Activated T-helper 17 cell treated with anti-CD3 and anti-CD28 coated beads, Interleukin-2, amount 50 U/mL, for 72 hours (primary cell): ENCODE measurements around the gene RPS14. TPM values are rescaled to one million over a fixed set of nuclear protein-coding genes. Genes with fewer than 3 reads are reported as not detected.

Experiments
- ATAC-seq: fragments of 150-1000 bp; cut with Tn5 transposase; replicated peaks from 2 replicates; pipeline ENCODE4 v1.10.0; 2021; ENCODE audit warnings: mild to moderate bottlenecking, moderate library complexity
- H3K27ac Mint-ChIP-seq: one replicate; pipeline ENCODE4 v1.8.0; 2022; ENCODE audit warnings: mixed read lengths
- H3K27me3 Mint-ChIP-seq: one replicate; pipeline ENCODE4 v1.8.0; 2022; ENCODE audit warnings: mixed read lengths
- H3K36me3 Mint-ChIP-seq: one replicate; pipeline ENCODE4 v1.8.0; 2022; ENCODE audit warnings: low read depth, mild to moderate bottlenecking, mixed read lengths
- H3K4me1 Mint-ChIP-seq: one replicate; pipeline ENCODE4 v1.8.0; 2022; ENCODE audit warnings: mixed read lengths
- H3K4me3 Mint-ChIP-seq: one replicate; pipeline ENCODE4 v1.8.0; 2022; ENCODE audit warnings: mild to moderate bottlenecking, mixed read lengths
- H3K9me3 Mint-ChIP-seq: one replicate; pipeline ENCODE4 v1.8.0; 2022; ENCODE audit warnings: mixed read lengths
- total RNA-seq, 2 donors: library from RNA; stranded (reverse); gene quantifications; one replicate each; pipeline ENCODE4 v1.2.3, GENCODE V29; 2022

The RPS14 gene
- total RNA-seq, 2 donors from 2014 or later: 2,772 to 2,939 TPM

DNA sequence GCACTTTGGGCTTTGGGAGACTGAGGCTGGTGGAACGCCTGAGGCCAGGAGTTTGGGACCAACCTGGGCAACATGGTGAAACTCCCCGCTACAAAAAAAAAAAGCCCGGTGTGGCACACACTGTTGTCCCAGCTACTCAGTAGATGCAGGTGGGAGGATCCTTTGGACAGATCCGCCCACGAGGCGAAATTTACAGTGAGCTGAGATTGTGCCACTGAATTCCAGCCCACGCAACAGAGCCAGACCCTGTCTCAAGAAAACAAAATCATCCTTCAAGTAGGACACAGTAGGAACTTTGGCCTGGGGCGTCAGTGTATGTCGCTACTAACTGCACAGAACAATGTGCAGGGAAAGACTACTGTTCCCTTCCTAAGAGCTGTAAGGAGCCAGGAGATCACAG is 4.8 kb downstream of the RPS14 start:
- no peak overlapping the region for H3K4me3 Mint-ChIP-seq
- H3K27ac Mint-ChIP-seq: no peak overlapping the region
- ATAC-seq: no peak
- H3K36me3 Mint-ChIP-seq: peaks cover 85% of the 10 kb centered on the region
- H3K27me3 Mint-ChIP-seq: no peaks in the 10 kb centered on the region
- H3K4me1 Mint-ChIP-seq: peaks cover 30% of the 10 kb centered on the region
- no peaks in the 10 kb centered on the region for H3K9me3 Mint-ChIP-seq

DNA sequence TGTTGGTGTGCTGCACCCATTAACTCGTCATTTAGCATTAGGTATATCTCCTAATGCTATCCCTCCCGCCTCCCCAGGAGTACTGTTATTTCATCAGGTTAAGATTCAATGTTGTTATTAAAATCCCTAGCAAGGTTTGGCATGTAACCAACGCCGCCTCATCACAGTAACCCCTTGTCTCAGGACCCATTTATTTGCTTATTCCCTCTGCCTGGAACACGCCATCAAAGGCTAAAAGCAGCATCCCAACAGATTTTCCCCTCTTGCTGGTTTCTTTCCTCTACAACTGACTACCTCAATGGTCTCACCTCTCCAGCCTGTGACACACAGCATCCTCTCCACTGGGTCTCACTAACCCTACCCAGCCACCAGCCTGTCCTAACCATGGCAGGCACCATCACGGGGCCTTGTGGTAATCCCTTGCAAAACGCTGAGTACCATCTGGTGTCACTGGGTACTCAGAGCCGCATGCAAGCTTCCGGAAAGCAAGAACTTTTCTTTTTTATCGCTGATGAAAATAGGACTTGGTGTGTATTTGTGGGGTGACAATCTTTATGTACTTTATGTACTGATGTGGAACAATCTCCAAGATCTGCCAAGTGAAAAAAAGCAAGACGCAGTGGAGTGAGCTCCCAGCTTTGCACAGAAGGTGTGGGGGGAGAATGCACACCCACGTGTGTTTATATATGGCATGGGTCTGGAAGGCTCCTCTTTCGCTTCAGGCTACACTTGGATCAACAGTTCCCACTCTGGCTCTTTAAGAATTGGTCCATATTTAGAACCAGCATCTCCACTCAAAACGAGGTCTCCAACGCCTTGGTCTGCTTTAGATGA is 6.1 kb downstream of the RPS14 start:
- ATAC-seq: no peak
- H3K36me3 Mint-ChIP-seq: peaks cover 72% of the 10 kb centered on the region
- H3K9me3 Mint-ChIP-seq: no peaks in the 10 kb centered on the region
- H3K27ac Mint-ChIP-seq: no peak overlapping the region
- H3K4me1 Mint-ChIP-seq: peaks cover 30% of the 10 kb centered on the region
- H3K4me3 Mint-ChIP-seq: no peak overlapping the region
- no peaks in the 10 kb centered on the region for H3K27me3 Mint-ChIP-seq

DNA sequence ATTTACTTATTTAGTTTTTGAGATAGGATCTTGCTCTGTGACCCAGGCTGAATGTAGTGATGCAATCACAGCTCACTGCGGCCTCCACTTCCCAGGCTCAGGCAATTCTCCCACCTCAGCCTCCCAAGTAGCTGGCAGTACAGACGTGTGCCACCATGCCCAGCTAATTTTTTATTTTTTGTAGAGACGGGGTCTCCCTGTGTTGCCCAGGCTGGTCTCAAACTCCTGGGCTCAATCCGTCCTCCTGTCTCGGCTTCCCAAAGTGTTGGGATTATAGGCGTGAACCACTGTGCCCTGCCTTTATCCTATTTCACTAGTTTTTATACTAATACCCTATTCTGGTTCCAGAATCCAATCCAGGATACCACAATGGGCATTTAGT is 6.8 kb downstream of the RPS14 start:
- Mint-ChIP-seq H3K27ac (no peak overlapping the region), H3K9me3 (no peaks in the 10 kb centered on the region)

DNA sequence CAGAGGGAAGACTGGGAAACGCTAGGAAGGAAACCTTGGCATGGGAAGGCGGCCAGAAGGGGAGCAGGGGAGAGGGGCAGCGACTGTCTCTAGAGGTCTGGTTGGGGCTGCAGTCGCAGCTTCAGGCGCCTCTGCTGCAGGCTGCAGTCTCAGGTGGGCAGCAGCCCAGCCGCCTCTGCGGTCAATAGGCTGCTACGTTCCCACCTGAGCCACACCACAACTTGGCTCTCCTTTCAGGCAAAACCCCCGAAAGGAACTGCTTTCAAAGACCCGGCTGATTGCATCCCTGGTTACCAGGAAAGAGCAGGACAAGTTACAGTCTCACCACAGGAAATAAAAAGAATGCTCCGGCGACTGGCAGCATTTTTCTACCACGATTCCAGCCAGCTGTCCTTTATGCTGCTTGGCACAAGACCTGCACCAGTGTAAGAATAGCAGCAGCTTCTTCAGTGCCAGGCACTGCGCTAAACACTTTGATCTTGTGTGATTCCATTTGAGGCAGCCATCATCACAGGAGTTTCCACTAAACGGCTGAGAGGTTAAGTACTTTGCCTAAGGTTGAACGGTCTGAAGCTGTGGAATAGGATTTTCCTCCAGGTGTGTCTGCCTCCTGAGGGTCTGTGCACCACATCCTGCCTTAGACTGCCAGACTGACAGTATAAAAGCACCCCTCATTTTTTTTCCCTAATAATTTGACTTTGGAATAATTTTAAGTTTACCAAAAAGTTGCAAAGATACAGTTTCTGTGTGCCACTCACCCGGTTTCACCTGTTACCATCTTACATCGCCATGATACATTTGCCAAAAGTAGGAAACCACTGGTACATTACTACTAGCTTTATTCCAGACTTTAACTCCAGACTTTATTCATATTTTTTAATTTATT is 7.5 kb downstream of the RPS14 start:
- no peaks in the 10 kb centered on the region for H3K9me3 Mint-ChIP-seq
- H3K27me3 Mint-ChIP-seq: no peaks in the 10 kb centered on the region
- peaks cover 58% of the 10 kb centered on the region for H3K36me3 Mint-ChIP-seq
- H3K27ac Mint-ChIP-seq: peak overlapping the region; percentile 49
- peaks cover 19% of the 10 kb centered on the region for H3K4me1 Mint-ChIP-seq
- no peak overlapping the region for H3K4me3 Mint-ChIP-seq
- no peak for ATAC-seq

More for the DNA sequence above, 6.8 kb downstream of the RPS14 start:
- Mint-ChIP-seq H3K4me1 (peaks cover 23% of the 10 kb centered on the region), H3K36me3 (peaks cover 64% of the 10 kb centered on the region), H3K4me3 (no peak overlapping the region), H3K27me3 (no peaks in the 10 kb centered on the region)
- no peak for ATAC-seq

DNA sequence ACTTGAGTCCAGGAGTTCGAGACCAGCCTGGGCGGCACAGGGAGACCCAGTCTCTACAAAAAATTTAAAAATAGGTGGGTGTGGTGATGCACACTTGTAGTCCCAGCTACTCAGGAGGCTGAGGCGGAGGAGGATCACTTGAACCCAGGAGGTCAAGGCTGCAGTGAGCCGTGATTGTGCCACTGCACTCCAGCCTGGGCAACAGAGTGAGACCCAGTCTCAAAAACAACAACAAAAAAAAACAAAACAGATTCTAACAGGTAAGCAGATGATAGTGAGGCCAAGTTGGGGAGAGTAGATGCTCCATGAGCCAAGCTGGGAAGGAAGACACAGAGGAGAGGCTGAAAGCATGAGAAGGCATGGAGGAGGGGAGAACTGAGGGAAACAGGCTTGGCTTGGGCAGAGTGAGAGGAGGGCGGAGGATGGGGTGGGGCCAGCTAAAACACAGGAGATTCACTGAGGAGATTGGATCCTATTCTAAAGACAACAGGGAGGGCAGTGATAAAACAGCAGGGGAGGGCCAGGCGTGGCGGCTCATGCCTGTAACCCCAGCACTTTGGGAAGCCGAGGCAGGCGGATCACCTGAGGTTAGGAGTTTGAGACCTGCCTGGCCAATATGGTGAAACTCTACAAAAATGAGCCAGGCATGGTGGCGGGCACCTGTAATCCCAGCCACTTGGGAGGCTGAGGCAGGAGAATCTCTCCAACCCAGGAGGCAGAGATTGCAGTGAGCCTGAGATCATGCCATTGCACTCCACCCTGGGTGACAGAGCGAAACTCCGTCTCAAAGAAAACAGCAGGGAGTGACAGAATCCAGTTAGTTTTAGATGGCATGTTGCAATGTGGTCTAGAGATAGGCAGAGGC is 8.4 kb downstream of the RPS14 start:
- peak overlapping the region; percentile 49 for H3K27ac Mint-ChIP-seq

DNA sequence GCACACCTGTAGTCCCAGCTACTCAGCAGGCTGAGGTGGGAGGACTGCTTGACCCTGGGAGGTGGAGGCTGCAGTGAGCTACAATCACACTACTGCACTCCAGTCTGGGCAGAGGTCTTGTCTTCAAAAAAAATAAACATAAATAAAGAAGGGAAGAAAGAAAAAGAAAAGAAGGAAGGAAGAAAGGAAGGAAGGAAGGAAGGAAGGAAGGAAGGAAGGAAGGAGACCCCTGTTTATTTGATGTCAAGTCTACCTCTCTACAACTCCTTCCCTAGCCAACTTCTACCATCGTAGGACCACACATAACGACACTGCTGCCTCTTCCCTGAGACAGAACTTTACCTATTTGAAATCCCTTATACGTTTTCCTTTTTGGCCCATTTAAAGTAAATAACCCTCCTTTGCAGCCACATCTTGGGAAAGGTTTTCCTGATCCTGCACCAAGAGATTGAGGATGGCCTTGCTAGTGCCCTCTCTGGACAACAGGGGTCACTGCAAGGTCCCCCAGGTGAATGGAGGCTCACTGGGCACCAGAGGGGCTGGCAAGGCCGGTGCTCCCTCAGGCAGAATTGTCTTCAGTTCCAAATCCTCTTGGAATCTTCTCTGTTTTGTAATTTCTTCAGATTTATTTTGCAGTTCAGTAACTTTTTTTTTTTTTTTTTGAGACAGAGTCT is 10.5 kb downstream of the RPS14 start:
- ATAC-seq: no peak
- no peak overlapping the region for H3K27ac Mint-ChIP-seq
- H3K4me1 Mint-ChIP-seq: peaks cover 14% of the 10 kb centered on the region
- peaks cover 28% of the 10 kb centered on the region for H3K36me3 Mint-ChIP-seq
- no peak overlapping the region for H3K4me3 Mint-ChIP-seq
- H3K9me3 Mint-ChIP-seq: no peaks in the 10 kb centered on the region
- H3K27me3 Mint-ChIP-seq: no peaks in the 10 kb centered on the region

More for the DNA sequence above, 8.4 kb downstream of the RPS14 start:
- H3K9me3 Mint-ChIP-seq: no peaks in the 10 kb centered on the region
- peaks cover 49% of the 10 kb centered on the region for H3K36me3 Mint-ChIP-seq
- no peak for ATAC-seq
- no peaks in the 10 kb centered on the region for H3K27me3 Mint-ChIP-seq
- peaks cover 15% of the 10 kb centered on the region for H3K4me1 Mint-ChIP-seq
- no peak overlapping the region for H3K4me3 Mint-ChIP-seq

DNA sequence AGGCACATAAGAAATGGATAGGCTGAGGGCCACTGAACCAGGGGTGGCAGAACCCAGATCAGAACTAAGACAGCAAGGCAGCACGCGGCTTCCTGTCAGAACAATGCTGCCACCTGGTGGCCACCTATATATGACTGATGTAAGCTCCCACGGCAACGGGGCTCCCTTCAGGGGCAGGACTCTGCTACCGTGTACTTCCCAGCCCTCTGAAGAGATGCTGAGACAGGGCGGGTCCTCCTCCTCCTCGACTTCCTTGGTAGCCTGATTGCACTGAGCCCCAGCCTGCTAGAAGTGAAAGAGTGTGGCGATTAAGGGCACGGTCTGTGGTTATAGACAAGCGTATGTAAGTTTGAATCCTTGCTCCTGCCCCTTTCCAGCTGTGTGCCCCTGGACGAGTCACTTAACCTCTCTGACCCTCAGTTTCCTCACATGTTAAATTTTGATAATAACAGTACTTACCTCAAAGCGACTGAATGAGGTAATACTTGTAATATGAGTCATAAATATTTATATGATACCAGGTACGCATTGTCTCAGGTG is 13.3 kb downstream of the RPS14 start:
- peak overlapping the region; percentile 56 for H3K4me3 Mint-ChIP-seq

DNA sequence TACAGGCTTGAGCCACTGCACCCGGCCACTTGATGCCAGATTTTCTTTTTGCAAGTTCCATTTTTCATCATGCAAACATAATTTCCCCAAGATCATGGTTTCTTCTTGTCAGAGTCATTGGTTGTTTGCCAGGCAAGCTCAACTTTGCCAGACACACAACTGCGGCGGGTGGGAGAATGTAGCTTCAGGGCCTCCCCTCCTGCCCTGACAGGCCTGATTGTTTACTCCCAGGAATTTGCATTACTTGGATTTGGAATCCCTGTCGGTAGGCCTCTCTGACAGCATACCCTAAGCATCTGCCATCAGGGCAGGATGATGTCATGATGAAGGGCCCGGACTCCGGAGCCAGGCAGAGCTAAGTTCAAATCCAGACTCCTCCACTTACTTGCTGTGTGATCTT is 15.1 kb downstream of the RPS14 start:
- Mint-ChIP-seq H3K27me3 (peaks cover 1% of the 10 kb centered on the region), H3K9me3 (no peaks in the 10 kb centered on the region), H3K27ac (no peak overlapping the region), H3K36me3 (no peaks in the 10 kb centered on the region), H3K4me1 (peaks cover 8% of the 10 kb centered on the region), H3K4me3 (no peak overlapping the region)
- ATAC-seq: no peak

More for the DNA sequence above, 13.3 kb downstream of the RPS14 start:
- Mint-ChIP-seq H3K27ac (peak overlapping the region; percentile 88), H3K4me1 (peaks cover 8% of the 10 kb centered on the region), H3K36me3 (peaks cover 4% of the 10 kb centered on the region), H3K27me3 (no peaks in the 10 kb centered on the region), H3K9me3 (no peaks in the 10 kb centered on the region)
- ATAC-seq: peak; percentile 97

DNA sequence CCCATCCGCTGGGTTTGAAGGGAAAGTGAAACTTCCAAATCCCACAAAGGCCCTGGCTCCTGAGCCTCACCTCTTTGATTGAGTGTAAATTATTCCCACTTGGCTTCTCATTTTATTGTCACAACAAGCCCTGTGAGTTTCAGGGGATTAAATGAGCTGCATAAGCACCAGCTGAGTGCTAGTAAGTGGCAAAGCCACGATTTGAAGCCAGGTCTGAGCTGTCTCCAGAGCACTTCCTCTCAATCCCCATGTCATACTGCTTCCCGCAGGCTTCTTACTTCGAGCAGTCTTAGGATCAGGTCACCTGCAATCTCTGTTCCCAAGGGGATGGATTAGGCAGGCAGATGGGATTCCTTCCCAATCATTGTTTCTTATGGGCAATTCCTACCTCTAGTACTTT is 18.0 kb downstream of the RPS14 start:
- Mint-ChIP-seq H3K9me3 (no peaks in the 10 kb centered on the region), H3K27ac (no peak overlapping the region), H3K4me3 (no peak overlapping the region), H3K4me1 (peaks cover 8% of the 10 kb centered on the region), H3K27me3 (peaks cover 3% of the 10 kb centered on the region), H3K36me3 (no peaks in the 10 kb centered on the region)
- ATAC-seq: no peak

DNA sequence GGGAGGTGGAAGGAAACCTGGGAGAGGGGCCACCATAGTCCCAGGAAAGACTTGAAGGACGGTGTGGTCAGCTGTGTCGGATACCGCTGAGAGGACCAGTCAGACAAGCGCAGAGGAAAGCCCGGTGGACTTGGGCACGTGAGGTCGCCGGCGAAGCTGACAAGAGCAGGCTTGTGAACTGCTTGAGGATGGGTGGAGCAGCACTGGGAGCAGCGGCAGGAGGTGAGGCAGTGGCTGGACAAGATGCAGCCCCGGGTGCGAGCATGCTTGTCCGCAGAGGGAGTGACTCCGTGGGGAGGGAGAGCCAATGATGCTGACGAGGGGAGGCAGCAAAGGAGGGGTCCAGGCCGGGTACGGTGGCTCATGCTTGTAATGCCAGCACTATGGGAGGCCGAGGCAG is 18.5 kb downstream of the RPS14 start:
- Mint-ChIP-seq H3K27ac (no peak overlapping the region), H3K4me3 (no peak overlapping the region), H3K4me1 (peaks cover 4% of the 10 kb centered on the region), H3K36me3 (no peaks in the 10 kb centered on the region), H3K27me3 (peaks cover 3% of the 10 kb centered on the region), H3K9me3 (no peaks in the 10 kb centered on the region)
- no peak for ATAC-seq

DNA sequence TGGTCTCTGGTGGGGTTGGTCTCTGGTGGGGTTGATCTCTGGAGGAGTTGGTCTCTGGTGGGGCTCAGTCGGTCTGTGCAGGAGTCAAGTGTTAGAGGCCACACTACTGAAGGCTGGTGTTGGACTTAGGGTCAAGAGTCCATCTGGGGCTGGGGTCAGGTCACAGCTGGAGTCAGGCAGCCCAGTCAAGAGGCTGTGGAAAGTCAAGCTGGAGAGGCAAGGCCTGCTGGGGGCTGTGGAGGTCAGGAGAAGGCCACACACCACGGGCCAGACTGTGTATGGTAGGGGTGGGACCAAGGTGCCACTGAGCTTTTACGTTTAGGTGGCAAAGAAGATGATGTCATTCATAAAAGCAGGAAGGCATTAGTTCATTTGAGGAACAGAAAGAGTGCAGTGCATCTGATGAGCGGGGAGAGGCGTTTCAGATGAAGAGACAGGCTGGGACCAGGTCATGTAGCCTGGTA is 20.1 kb downstream of the RPS14 start:
- no peaks in the 10 kb centered on the region for H3K9me3 Mint-ChIP-seq
- H3K27me3 Mint-ChIP-seq: peaks cover 3% of the 10 kb centered on the region
- no peaks in the 10 kb centered on the region for H3K36me3 Mint-ChIP-seq
- no peak overlapping the region for H3K27ac Mint-ChIP-seq
- no peaks in the 10 kb centered on the region for H3K4me1 Mint-ChIP-seq
- no peak for ATAC-seq
- no peak overlapping the region for H3K4me3 Mint-ChIP-seq

DNA sequence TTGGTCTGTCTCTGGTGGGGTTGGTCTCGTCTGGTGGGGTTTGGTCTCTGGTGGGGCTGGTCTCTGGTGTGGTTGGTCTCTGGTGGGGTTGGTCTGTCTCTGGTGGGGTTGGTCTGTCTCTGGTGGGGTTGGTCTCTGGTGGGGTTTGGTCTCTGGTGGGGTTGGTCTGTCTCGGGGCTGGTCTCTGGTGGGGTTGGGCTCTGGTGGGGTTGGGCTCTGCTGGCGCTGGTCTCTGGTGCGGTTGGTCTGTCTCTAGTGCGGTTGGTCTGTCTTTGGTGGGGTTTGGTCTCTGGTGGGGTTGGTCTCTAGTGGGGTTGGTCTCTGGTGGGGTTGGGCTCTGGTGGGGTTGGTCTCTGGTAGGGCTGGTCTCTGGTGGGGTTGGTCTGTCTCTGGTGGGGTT is 20.6 kb downstream of the RPS14 start:
- H3K36me3 Mint-ChIP-seq: no peaks in the 10 kb centered on the region
- H3K27ac Mint-ChIP-seq: no peak overlapping the region
- no peak overlapping the region for H3K4me3 Mint-ChIP-seq
- no peak for ATAC-seq
- H3K9me3 Mint-ChIP-seq: no peaks in the 10 kb centered on the region
- no peaks in the 10 kb centered on the region for H3K4me1 Mint-ChIP-seq
- peaks cover 3% of the 10 kb centered on the region for H3K27me3 Mint-ChIP-seq

DNA sequence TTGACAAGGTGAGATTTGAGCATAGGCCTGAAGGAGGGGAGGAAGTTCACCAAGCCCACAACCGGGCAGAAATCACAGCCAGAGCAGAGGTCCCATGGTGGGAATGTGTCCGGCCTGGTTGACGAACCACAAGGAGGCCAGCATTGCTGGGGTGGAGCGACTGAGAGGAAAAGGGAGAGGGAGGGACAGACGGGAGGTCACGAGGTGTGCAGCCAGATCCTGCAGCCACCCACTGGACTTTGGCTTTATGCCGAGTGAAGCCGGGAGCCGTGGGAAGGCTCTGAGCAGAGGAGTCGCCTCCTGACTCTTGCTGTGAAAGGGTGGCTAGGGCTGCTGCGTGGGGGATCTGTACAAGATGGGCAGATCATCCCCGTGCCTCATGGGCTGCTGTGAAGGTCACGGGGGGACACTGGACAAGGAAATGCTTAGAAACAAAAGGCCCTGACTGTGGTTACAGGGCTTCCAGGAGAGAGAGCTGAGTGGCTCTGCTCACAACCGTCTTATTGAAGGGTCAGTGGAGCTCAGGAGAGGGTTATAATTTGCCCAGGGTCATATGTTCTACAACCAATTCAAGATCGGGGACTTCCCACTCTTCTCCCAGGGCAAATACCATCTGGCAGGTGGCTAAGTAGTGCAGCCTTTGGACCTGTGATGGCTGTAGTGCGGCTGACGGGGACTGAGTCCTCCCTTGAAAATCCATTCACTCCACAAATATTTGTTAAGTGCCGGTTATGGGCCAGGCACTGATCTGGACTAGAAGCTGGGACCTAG is 21.2 kb downstream of the RPS14 start:
- no peak for ATAC-seq
- H3K27ac Mint-ChIP-seq: no peak overlapping the region
- H3K4me1 Mint-ChIP-seq: no peaks in the 10 kb centered on the region
- H3K9me3 Mint-ChIP-seq: no peaks in the 10 kb centered on the region
- H3K4me3 Mint-ChIP-seq: no peak overlapping the region
- H3K36me3 Mint-ChIP-seq: no peaks in the 10 kb centered on the region
- H3K27me3 Mint-ChIP-seq: peaks cover 3% of the 10 kb centered on the region
